ENCODE data around the gene CALY.

Gene CALY

DNA sequence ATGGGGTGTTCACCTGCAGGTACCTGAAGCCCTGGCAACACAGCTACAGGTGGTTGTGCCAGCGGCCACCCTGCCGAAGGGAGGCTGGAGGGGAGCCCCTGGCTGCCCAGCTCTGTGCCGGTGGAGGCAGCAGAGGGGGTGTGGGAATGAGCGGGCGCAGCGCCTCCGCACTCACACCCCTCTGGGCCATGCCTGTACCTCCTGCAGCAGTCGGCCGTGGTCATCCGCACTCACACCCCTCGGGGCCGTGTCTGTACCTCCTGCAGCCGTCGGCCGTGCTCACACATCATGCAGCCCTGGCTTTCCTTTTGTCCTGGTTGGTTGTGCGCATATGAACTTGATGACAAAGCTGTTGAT, 26.3 kb downstream of the CALY start:
- DNase-seq = no peak

DNA sequence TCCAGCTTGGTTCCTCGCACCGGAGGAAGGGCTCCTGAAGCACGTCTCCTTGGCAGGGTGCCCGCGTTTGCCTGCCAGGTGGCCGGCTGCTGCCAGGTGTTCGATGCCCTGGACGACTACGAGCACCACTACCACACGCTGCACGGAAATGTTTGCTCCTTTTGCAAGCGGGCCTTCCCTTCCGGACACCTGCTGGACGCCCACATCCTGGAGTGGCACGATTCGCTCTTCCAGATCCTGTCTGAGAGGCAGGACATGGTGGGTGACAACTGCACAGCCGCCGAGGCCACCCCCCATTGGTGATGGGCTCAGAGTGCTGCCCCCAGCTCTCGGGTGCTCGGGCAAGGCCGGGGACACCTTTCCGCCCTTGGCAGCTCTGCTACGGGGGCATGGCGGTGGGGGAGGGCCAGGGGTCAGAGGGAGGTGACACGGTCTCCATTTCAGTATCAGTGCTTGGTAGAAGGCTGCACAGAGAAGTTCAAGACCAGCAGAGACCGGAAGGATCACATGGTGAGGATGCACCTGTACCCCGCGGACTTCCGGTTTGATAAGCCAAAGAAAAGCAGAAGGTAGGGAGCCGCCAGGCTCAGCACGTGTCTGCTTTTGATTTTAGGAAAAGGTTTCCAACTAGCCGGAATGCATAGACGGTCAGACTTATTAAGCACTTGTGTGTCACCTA, 26.8 kb downstream of the CALY start:
- no peak for DNase-seq

DNA sequence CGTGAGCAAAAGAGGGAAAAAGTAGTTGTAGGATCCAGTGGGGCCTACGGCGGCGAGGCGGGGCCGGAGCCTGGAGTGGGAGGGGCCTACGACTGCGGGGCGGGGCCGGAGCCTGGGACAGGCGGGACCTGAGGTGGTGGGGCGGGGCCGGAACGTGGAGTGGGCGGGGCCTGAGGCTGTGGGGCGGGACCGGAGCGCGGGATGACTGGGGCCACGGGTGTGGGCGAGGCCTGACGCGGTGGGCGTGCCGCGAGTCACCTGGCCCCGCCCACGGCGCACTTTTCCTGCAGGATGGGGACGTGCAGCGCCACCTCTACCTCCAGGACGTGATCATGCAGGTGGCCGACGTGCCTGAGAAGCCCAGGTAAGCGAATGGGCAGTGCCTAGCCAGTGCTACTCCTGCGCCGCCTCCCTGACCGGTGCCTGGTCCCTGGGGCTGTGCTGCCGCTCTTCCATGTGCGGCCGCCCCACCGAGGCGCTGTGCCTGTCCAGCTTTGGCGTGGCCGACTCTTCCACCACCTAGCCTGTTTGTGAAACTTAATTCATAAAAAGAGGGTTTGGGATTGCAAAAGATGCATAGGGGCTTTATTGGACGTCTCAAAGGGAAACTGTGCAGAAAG, 27.5 kb downstream of the CALY start:
- peak; percentile 85 for DNase-seq

DNA sequence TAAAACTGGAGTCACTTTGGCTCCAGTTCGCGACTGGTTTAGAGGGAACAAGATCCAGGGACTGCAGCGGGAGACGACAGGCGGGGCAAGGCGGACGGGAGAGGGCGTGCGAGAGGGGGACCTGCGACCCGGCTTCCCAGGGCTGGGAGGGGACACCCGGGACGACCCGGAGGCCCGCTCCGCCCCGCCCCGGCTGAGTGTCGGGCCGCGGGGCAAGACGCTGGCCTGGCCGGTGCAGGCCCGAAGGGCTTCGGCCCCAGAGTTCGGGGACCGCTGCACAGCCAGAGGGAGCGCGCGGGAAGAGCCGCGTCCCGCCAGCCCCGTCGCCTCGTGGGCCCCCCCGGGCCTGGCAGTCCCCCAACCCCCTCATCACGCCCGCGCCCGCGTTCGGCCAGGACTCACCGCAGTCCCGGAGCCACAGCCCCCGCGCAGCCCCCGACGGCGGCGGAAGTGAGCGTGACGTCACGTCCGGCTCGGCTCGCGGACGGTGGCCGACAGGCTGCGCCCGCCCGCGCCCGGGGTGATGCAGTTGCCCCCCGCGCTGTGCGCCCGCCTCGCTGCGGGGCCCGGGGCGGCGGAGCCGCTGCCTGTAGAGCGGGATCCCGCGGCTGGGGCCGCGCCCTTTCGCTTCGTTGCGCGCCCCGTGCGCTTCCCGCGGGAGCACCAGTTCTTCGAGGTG, 28.1 kb downstream of the CALY start, which contains the start of the genes TUBGCP2 and ZNF511:
Gene TUBGCP2 (minus strand): TSS at position 452 of the 679 bp plus-strand sequence. CDS start 5,931 bp downstream, outside the sequence.
Gene ZNF511 (plus strand): TSS at position 494 of the 679 bp plus-strand sequence. CDS start 30 bp downstream, at position 524.
- DNase-seq = peak; percentile 85

DNA sequence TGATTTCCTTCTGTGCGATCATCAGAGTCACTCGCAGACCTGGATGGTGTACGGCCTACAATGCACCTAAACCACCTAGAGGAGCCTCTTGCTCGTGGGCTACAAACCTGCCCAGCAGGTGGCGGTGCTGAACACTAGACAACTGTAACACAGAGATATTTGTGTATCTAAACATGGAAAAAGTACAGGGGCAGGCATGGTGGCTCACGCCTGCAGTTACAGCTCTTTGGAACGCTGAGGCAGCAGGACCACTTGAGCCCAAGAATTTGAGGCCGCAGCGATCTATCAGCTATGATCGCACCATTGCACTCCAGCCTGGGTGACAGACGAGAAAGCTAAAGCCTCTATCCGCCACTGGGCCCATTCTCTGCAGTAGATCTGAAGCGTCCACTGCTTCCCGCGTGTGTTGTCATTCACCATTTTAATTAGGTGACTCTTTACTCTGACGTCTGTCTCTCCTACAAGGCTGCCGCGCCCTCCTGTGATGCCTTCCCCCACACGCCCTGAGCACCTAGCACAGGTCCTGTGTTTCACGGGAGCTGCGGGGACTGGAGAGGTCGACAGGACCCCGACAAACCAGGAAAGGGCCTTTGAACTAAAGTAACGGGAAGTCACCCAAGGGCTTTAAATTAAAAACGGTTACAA, 28.8 kb downstream of the CALY start:
- peak; percentile 51 for DNase-seq

DNA sequence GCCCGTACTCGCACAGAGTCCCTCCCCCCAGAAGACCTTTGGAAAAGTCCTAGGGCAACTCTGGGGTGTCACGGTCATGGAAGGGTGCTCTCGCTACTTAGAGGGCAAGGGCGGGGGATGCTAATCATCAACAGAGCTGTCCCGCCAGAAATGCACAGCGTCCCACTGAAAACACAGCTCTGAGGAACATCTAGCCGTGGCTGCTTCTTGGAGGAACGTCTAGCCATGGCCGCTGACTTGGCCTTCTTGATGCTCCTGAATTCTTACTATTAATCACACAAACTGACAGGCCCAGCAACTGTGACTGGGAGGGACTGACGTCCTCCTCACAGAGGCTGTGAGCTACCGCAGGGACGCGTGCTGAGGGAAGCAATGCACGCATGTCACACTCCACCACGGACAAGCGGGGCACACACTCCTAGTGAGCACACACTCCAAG, 29.7 kb downstream of the CALY start:
- no peak for DNase-seq

DNA sequence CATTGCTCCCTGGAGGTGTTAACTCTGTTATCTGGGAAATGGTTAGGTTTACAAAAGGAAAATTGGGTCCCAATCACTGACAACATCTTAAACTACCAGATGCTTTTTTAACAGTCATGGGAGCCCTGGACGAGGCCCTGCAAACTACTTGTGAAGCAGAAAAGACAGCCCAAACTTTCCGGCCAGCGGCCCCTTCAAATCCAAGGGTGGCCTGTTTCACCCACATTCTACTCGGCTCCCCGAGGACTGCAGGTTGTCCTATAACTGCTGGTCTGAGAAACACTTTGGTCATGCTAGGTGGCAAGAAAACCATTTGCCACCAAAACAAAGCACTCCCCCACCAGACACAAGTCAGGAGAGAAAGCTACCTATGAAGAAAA, 30.6 kb downstream of the CALY start:
- DNase-seq = no peak

DNA sequence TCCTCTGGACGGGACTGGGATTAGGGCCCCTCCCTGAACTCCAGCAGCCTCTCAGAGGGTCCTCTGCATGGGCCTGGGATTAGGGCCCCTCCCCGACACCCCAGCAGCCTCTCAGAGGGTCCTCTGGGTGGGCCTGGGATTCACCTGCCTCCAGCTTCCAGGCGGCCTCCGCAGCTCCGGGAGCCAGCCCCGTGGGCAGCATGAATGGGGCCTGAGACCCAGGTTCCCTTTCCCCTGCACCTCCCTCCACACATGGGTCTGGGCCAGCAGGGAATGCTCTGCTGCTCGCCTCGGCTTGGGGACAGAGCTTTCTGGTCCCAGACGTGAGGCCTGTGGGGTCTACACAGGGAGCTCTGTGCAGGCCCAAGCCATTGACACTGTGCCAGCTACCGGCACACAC, 33.5 kb downstream of the CALY start:
- no peak for DNase-seq

DNA sequence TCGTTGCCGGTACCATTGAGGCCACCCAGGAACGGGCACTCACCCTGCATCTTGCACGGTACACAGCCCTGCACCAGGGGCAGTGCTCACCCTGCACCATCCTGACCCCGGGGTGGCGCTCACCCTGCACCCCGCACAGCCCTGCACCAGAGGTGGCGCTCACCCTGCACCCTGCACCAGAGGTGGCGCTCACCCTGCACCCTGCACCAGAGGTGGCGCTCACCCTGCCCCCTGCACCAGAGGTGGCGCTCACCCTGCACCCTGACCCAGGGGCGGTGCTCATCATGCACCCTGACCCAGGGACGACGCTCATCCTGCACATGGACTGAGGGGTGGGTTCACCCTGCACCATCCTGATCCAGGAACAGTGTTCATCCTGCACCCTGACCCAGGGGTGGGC, 34.5 kb downstream of the CALY start:
- no peak for DNase-seq

DNA sequence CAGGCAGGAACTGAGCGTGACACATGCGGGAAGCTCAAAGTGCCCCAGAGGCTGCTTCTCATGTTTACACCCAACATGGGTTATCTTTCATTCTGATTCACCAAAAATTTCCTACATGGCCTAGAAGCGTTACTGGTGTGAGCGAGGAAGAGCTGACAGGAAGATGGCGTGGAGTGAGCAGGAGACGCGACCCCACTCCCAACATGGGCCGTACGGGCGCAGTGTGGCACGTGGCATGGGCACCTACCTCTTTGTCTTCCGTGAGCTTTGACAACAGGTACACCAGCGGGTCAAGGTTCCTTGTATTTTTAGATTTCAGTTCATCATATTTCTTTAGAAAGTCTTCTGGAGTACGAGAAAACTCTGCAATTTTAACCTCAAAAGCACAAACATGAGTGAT, 37.0 kb downstream of the CALY start:
- DNase-seq = no peak

DNA sequence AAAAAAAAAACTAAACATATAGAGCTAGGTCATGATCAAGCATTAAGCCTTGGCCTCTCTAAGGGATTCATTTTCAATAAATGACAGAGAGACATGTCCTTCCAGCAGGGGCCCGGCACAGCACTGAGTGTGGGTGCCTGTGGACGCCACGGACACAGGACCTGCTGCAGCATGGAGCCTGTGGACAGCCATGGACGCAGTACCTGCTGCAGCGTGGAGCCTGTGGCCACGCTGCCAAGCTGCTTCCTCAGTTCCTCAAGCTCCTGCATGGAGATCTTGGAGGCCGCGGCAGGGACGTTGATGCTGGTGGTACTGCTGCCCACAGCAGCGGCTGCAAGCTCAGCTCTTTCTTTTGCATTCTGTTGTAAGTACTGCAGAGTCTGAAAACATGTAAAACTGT, 37.5 kb downstream of the CALY start:
- DNase-seq = no peak

DNA sequence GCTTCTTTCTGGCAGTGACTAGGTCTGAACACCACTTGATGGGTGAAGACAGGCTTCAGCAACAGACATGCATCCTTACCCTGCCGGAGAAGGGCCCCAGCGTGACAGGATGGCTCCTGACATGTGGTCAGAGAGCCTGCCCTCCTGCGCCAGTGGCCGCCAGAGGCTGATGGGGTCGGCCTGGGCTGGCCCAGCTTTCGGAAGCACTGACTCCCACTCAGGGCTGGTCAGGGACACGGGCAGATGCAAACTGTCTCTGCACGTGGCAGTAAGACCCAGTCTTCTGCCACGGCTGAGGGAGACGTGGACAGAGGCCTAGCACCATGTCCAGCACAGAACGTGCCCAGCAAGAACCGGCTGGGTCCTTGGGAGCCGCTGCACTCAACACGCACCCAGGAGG, 38.2 kb downstream of the CALY start:
- DNase-seq = no peak

DNA sequence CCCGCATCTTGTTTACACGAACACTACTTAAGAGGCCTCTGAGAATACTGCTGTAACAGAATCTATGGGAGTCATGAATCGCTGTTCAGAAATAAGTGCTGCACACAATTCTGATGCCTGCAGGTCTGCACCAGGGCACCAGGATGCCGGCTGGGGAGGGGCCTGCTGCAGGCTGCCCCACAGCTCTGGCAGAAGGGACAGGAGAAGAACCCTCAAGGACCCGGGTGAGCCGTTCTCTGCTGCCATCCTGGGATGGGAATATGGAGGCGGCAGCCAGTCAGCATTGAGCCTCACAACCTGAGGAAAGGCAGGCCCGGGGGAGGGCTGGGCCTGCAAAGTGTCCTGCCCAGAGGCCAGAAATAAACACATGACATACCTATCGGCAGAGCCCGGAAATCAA, 39.2 kb downstream of the CALY start:
- DNase-seq = no peak

DNA sequence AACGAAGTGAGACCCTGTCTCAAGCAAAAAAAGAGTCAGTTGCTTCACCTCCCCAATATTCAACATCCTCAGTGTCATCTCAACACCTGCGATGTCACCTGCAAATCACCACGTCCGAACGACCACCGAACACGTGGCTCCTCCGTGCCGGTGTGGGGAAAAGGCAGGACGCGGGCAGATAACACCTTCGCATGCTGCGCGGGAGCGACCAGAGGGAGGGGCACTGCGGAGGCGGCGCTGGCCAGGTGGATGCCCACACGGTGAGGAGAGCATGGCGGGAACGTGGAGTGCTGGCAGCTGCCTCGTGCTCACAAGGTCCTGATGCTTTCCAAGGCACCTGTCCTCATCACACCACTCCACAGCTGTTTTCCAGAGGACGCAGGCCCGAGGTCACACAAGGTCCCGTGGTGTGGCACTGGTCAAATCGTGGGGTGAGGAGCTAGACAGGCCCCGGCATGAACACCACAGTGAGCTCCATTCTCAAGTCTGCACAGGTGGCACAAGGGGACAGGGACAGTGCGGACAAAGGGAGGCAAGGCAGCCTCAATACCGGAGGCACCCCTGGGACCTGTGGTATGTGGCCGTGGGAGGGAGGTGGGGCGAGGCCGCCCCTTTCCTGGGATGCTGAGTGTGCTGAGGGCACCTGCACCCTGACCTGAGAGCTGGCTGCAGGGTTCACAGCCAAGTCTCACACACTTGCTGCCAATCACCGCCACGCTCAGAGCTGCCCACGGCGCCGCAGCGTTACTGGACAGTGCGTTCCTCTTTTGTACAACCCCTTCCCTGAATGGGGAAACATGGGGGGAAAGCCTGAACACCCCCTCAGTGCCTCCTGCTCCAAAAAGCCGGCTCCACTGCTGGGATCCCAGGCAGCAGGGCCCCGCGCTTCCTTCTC, 41.0 kb downstream of the CALY start:
- DNase-seq = no peak

DNA sequence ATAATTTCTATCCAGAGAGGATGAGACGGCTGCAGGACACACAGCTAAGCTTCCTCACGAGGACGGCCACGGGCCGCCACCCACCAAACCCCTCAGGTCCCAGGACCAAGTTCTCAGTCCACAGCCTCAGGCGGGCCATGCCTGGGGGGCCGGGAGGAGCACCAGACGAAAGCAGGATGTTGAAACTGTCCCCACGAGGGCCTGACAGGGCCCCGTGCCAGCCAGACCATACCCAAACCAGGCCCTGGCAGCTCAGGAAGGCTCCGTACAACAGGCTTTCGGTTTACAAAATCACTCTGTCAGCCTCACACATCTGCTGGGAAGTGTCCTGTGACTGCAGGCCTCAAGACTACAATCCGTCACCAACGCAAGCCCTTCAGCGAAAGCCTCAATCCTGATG, 42.5 kb downstream of the CALY start:
- DNase-seq = no peak

DNA sequence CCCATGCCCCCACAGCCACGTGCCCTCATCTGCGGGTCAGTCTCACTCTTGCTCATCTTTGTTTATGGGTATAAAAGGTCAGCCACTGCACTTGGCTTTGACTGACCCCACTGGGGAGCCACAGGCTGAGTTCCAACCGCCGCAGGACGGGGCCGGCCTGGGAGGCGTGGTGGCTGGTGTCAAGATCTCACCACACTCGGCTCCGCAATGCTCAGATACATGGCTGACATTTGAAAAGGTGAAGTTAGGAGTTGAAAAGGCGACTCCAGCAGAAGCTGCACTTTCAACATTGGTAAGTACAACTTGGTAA, 42.9 kb downstream of the CALY start:
- no peak for DNase-seq

DNA sequence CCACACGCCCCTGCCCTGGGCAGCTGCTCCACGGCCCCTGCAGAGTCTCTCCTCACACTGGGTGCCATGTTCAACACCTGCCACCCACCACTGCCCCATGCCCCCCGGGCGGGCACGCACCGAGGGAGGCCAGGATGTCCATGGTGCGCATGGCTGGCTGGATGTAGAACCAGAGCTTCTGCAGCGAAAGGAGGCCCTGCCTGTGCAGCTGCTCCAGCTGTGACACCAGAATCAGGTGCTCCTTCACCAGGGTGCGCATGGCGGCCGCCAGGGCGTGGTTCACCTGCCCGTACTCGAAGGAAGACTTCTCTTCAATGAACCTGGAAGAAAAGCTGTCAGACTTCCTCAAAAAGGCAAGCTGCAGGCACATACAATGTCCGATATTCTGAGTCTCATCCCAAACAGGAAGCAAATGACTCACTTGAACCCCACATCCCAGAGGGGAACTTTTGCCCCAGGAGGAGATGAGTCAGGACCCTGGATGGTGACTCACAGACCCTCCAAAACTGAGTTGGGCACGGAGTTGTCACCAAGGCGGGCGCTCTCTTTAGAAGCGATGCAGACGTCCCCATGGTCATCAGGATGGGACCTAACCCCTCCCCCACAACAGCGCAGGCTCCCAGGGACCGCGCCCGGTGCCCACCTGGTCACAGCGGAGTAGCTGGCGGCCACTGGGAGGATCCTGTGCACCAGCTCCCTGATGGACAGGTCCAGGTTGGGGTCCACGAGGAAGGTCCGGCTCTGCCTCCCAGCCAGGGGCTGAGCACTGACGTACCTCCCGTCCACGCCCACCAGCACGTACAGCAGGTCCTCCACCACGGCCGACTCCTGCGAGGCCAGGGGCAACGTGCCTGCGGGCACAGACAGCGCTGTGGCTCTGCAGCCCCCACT, 43.5 kb downstream of the CALY start:
- peak; percentile 88 for DNase-seq

DNA sequence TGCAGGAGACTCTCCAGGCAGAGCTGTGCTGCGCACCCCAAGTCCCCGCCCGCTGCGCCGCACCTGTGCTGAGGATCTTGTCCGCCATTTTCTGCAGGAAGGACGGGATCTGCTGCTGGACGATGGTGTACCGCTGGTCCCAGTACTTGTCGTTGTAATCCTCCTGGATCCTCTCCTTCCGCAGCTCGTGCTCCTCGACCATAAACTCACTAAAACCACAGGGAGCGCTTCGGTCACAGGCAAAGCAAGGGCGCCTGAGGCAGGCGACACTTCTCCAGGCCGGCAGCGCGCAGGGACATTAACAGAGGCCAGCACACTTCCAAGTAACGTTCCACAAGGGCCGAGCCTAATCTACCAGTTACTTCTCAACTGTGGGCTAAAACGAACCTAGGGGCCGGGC, 46.9 kb downstream of the CALY start:
- no peak for DNase-seq

DNA sequence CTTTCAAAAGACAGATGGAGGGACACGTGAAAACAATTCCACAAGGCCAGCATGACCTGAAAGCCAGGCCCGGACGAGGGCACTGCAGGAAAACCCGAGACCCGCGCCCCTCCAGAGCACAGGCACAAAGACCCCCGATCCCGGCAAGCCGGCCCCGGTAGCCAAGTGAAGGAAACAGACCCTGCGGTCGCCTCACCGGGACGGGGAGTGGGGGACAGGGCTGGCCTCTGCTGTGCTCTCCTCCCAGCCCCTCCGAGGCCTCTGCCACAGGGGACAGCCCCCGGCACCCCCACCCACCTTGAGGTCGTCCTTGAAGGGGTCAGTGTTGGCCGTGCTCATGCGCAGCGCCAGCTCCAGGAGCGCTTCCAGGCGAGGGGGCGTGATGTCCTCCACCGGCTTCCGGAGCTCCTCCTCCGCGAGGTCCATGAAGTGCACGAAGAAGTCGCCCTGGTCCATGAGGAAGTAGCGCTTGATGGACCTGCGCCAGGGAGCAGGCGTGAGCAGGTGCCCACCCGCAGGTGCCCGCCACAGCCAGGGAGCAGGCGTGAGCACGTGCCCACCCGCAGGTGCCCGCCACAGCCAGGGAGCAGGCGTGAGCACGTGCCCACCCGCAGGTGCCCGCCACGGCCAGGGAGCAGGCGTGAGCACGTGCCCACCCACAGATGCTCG, 48.7 kb downstream of the CALY start:
- DNase-seq = no peak

DNA sequence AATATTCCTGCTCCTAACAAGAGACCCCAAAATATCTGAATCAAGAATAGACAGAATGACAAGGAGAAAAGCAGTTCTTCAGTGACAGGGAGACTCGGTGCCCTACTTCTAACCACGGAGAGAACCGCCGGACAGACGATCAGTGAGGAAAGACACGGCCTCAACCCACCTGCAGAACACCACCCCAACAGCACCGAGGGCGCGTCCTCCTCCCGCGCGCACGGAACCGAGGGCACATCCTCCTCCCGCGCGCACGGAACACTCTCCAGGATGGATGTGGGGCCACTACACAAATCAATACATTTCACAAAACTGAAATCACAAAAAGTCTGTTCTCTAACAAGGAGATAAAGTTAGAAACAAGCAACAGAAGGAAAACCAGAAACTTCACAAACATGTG, 50.3 kb downstream of the CALY start:
- no peak for DNase-seq

DNA sequence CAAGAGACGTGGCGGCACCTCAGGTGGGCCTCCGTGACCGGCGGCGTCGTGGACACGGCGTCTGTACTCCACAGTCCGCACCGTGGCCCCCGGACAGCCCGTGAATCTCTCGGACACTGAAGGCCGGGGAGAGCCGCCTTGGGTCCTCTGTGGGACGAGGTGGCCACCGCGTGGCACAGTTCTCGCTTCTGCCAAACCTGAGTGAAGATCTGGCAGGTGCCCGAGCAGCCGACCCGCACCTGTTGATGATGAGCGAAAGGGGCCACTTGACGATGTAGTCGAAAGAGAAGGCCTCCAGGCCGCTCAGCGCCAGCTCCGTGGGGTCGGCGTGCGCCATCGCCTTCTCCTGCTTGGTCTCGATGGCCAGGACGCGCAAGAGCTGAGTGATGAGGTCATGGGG, 51.5 kb downstream of the CALY start:
- no peak for DNase-seq

All from fibroblast of skin of back (primary cell).